Gastroesophageal sphincter (tissue), 4 donors: ENCODE results near the gene HOXB7. TPM values are rescaled to one million over a fixed set of nuclear protein-coding genes. Genes with fewer than 3 reads are reported as not detected.

ENCODE experiments used
- ATAC-seq: fragments of 150-250 bp; one replicate; pipeline ENCODE4 v1.9.1; 2016; ENCODE audit warnings: mild to moderate bottlenecking, moderate library complexity
- H3K27ac ChIP-seq, 4 donors: fragments of 200-600 bp; sonication (generic) in 3 of 4; 1 replicate in 3 of 4; 2 replicates in 1 of 4; pipeline ENCODE4 v1.5.1; 2016 to 2019
- H3K27me3 ChIP-seq: fragments of 200-600 bp; sonication (generic); one replicate; pipeline ENCODE4 v1.5.1; 2019
- H3K36me3 ChIP-seq, 2 donors: fragments of 200-600 bp; sonication (generic); one replicate each; pipeline ENCODE4 v1.5.1; 2019; ENCODE audit warnings: control low read depth in 1 of 2
- H3K4me1 ChIP-seq, 3 donors: fragments of 200-600 bp; sonication (generic); 1 replicate in 2 of 3; 2 replicates in 1 of 3; pipeline ENCODE4 v1.5.1; 2016 to 2019; ENCODE audit warnings: control low read depth in 2 of 3
- H3K4me3 ChIP-seq, 2 donors: fragments of 200-600 bp; sonication (generic); one replicate each; pipeline ENCODE4 v1.5.1; 2019; ENCODE audit warnings: mild to moderate bottlenecking in 1 of 2, moderate library complexity in 1 of 2
- H3K9me3 ChIP-seq, 3 donors: fragments of 200-600 bp; sonication (generic); one replicate each; pipeline ENCODE4 v1.5.1; 2017 to 2019; ENCODE audit warnings: control low read depth in 2 of 3
- CTCF ChIP-seq, 4 experiments: fragments of 200-600 bp in 2 of 4; fragments of 450-650 bp in 2 of 4; sonication (generic) in 1 of 4; IDR thresholded peaks; one replicate each; pipeline ENCODE4 v1.5.1; 2017 to 2019; ENCODE audit warnings: antibody characterized with exemption in 4 of 4, mild to moderate bottlenecking in 2 of 4, moderate library complexity in 2 of 4
- EP300 ChIP-seq: sonication (generic); formaldehyde crosslinking; IDR thresholded peaks from one replicate; pipeline ENCODE4 v1.6.1; 2017; ENCODE audit warnings: antibody characterized with exemption, mild to moderate bottlenecking
- POLR2A ChIP-seq, 2 donors: fragments of 450-650 bp; IDR thresholded peaks; one replicate each; pipeline ENCODE4 v1.6.1; 2017; ENCODE audit warnings: antibody characterized with exemption in 2 of 2, mild to moderate bottlenecking in 2 of 2, moderate library complexity in 1 of 2
- POLR2AphosphoS5 ChIP-seq: sonication (generic); formaldehyde crosslinking; IDR thresholded peaks from one replicate; pipeline ENCODE4 v1.6.1; 2017; ENCODE audit warnings: antibody characterized with exemption
- WGBS, 2 donors: methylation state at CpG; one replicate each; pipeline ENCODE4 v1.1.5; 2018; ENCODE audit warnings: low coverage in 1 of 2; 5-methylcytosine and 5-hydroxymethylcytosine counted together
- total RNA-seq, 4 donors: library from RNA; depleted of rRNA; stranded (reverse); fragments of >200 nt; gene quantifications; one replicate each; pipeline ENCODE4 v1.1.0, GENCODE V29; 2016

HOXB7 gene
- 1 to 10 TPM in 3 of 4 donors, under 1 TPM in 1; 0.78 to 8.9 (median 3.0) TPM for total RNA-seq

GRCh38 chr17:48610282-48611211 is at the start of gene HOXB7:
HOXB7 (minus strand) TSS chr17:48611017; CDS start chr17:48610918, 99 bp downstream.
- WGBS, 2 donors = 1 to 2% methylated on average over 11 to 24 of the region's 79 CpGs
- H3K27ac ChIP-seq = peak within 1 kb of the TSS in 2 of 4 donors; percentile 35 to 68
- H3K4me3 ChIP-seq = peak within 1 kb of the TSS; percentile 15 to 54
- H3K9me3 ChIP-seq = no peaks in the 10 kb centered on the region
- TF ChIP-seq POLR2AphosphoS5 (peak; percentile 3), EP300 (no peak)
- no peaks in the 10 kb centered on the region for H3K36me3 ChIP-seq
- peak; percentile 52 for ATAC-seq
- H3K4me1 ChIP-seq = peaks cover 0 to 54% (median 11%) of the 10 kb centered on the region in 3 donors
- peaks cover 100% of the 10 kb centered on the region for H3K27me3 ChIP-seq

GRCh38 chr17:48655913-48656312 is 45.1 kb upstream of the HOXB7 start:
- Histone ChIP-seq H3K9me3 (no peaks in the 10 kb centered on the region), H3K27me3 (peaks cover 69% of the 10 kb centered on the region), H3K4me1 (no peaks in the 10 kb centered on the region), H3K4me3 (no peak overlapping the region), H3K36me3 (no peaks in the 10 kb centered on the region), H3K27ac (no peak overlapping the region)
- TF ChIP-seq POLR2AphosphoS5 = no peak
- TF ChIP-seq CTCF (IDR thresholded peaks at IDR 0.05) = no peak
- no peak for TF ChIP-seq POLR2A (IDR thresholded peaks at IDR 0.05)
- no peak for TF ChIP-seq EP300
- no peak for ATAC-seq

GRCh38 chr17:48649741-48650140 is 38.9 kb upstream of the HOXB7 start:
- Histone ChIP-seq H3K36me3 (no peaks in the 10 kb centered on the region), H3K9me3 (no peaks in the 10 kb centered on the region), H3K4me3 (no peak overlapping the region), H3K27ac (no peak overlapping the region), H3K4me1 (peaks cover 0 to 20% (median 12%) of the 10 kb centered on the region in 3 donors), H3K27me3 (peaks cover 92% of the 10 kb centered on the region)
- 56 to 71% methylated on average over 1 of the region's 1 CpG for WGBS, 2 donors
- TF ChIP-seq CTCF (IDR thresholded peaks at IDR 0.05) = no peak
- TF ChIP-seq EP300 = no peak
- TF ChIP-seq POLR2AphosphoS5 = no peak
- TF ChIP-seq POLR2A (IDR thresholded peaks at IDR 0.05) = no peak
- no peak for ATAC-seq

- peaks cover 0 to 20% (median 12%) of the 10 kb centered on the region in 3 donors for H3K4me1 ChIP-seq
- no peaks in the 10 kb centered on the region for H3K36me3 ChIP-seq
- no peak overlapping the region for H3K27ac ChIP-seq
- ATAC-seq = no peak
- H3K27me3 ChIP-seq = peaks cover 98% of the 10 kb centered on the region
- no peaks in the 10 kb centered on the region for H3K9me3 ChIP-seq
- 64 to 71% methylated on average over 1 of the region's 1 CpG for WGBS, 2 donors
- no peak overlapping the region for H3K4me3 ChIP-seq
- TF ChIP-seq CTCF (IDR thresholded peaks at IDR 0.05) = no peak
- TF ChIP-seq POLR2AphosphoS5 = no peak
- no peak for TF ChIP-seq EP300
- TF ChIP-seq POLR2A (IDR thresholded peaks at IDR 0.05) = no peak
These were observed 37.1 kb upstream of the HOXB7 start for GRCh38 chr17:48647963-48648245.

DNA sequence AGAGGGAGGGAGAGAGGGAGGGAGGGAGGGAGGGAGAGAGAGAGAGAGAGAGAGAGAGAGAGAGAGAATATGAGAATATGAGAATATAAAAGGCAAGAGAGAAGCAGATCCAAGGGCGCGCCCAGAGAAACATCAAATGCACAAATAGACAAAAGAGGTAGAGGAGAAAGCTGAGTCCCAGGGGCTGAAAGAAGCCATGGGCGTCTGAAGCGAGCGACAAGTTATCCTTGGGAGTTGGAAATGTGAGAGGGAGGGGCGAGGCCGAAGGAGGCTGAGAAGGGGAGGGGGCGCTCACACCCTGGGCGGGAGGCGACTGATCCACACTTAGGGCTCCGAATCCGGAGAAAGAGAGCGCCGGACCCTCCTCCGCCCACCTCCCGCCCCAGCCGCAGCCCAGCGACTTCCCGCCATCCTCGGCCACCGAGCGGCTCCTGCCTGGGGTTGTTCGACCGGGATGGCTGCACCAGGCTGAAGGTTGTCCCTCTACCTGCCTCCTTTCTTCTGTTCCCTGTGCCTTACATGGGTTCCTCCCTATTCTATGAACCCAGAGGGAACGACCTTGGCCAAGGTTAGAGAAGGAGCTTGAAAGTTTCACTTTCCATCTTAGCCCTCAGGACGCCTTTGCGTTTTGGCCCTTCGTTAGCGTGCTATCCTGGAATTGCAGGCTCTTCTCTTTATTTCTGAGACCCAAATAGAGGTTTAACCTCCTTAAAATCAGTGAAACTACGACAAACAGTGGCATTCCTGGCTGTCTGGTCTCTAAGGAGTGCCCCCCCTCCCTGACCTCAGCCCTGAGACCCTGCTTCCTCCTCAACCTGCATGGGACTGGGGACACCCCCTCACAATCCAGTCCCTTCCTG is 36.5 kb upstream of the HOXB7 start:
- Histone ChIP-seq H3K27ac (no peak overlapping the region), H3K36me3 (no peaks in the 10 kb centered on the region), H3K9me3 (no peaks in the 10 kb centered on the region), H3K4me3 (peak overlapping the region; percentile 8 to 46), H3K27me3 (peaks cover 100% of the 10 kb centered on the region), H3K4me1 (peaks cover 0 to 24% (median 12%) of the 10 kb centered on the region in 3 donors)
- no peak for ATAC-seq
- TF ChIP-seq POLR2AphosphoS5 = no peak
- TF ChIP-seq CTCF (IDR thresholded peaks at IDR 0.05) = no peak
- no peak for TF ChIP-seq POLR2A (IDR thresholded peaks at IDR 0.05)
- no peak for TF ChIP-seq EP300
- 3 to 4% methylated on average over 26 to 27 of the region's 30 CpGs for WGBS, 2 donors
